Measurements from ENCODE around the gene FXYD3. TPM values are rescaled to one million over a fixed set of nuclear protein-coding genes. Genes with fewer than 3 reads are reported as not detected.

The FXYD3 gene
- total RNA-seq, 1 donor from 2014 or later, result 145 TPM

- H3K4me3 ChIP-seq, result no peak overlapping the region
- peaks cover 7% of the 10 kb centered on the region for H3K4me1 ChIP-seq
- intact Hi-C loops (cut with DNase I), result no loop called here
- no peak overlapping the region for H3K27ac ChIP-seq
- no peaks in the 10 kb centered on the region for H3K27me3 ChIP-seq
- DNase-seq (no peak), ATAC-seq (no peak)
- no peaks in the 10 kb centered on the region for H3K9me3 ChIP-seq
- H3K36me3 ChIP-seq, result peaks cover 46% of the 10 kb centered on the region
- TF ChIP-seq, protein P1, sequence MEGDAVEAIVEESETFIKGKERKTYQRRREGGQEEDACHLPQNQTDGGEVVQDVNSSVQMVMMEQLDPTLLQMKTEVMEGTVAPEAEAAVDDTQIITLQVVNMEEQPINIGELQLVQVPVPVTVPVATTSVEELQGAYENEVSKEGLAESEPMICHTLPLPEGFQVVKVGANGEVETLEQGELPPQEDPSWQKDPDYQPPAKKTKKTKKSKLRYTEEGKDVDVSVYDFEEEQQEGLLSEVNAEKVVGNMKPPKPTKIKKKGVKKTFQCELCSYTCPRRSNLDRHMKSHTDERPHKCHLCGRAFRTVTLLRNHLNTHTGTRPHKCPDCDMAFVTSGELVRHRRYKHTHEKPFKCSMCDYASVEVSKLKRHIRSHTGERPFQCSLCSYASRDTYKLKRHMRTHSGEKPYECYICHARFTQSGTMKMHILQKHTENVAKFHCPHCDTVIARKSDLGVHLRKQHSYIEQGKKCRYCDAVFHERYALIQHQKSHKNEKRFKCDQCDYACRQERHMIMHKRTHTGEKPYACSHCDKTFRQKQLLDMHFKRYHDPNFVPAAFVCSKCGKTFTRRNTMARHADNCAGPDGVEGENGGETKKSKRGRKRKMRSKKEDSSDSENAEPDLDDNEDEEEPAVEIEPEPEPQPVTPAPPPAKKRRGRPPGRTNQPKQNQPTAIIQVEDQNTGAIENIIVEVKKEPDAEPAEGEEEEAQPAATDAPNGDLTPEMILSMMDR (IDR thresholded peaks at IDR 0.05), result no peak
Measured at GRCh38 chr19:35164418-35164817, 48.8 kb downstream of the FXYD3 start.

GRCh38 chr19:35165200-35166058 lies 49.8 kb downstream of the FXYD3 start:
- H3K4me3 ChIP-seq, result no peak overlapping the region
- ATAC-seq (no peak), DNase-seq (no peak)
- no peak overlapping the region for H3K27ac ChIP-seq
- peaks cover 7% of the 10 kb centered on the region for H3K4me1 ChIP-seq
- H3K9me3 ChIP-seq, result no peaks in the 10 kb centered on the region
- intact Hi-C loops (cut with DNase I), result no loop called here
- TF ChIP-seq, protein P1 (IDR thresholded peaks at IDR 0.05), result no peak
- peaks cover 46% of the 10 kb centered on the region for H3K36me3 ChIP-seq
- H3K27me3 ChIP-seq, result no peaks in the 10 kb centered on the region

- peak; percentile 22 for DNase-seq
- intact Hi-C loops (cut with DNase I), result no loop called here
- TF ChIP-seq, protein P1 (IDR thresholded peaks at IDR 0.05), result no peak
- H3K4me3 ChIP-seq, result no peak overlapping the region
- H3K36me3 ChIP-seq, result peaks cover 40% of the 10 kb centered on the region
- H3K9me3 ChIP-seq, result no peaks in the 10 kb centered on the region
- no peak for ATAC-seq
- H3K4me1 ChIP-seq, result peaks cover 12% of the 10 kb centered on the region
- peak overlapping the region; percentile 30 for H3K27ac ChIP-seq
- H3K27me3 ChIP-seq, result no peaks in the 10 kb centered on the region
Measured at GRCh38 chr19:35166100-35167063, 50.8 kb downstream of the FXYD3 start.

- ATAC-seq (no peak), DNase-seq (peak; percentile 48)
- TF ChIP-seq, protein P1 (IDR thresholded peaks at IDR 0.05), result no peak
- Histone ChIP-seq H3K9me3 (no peaks in the 10 kb centered on the region), H3K4me1 (peaks cover 19% of the 10 kb centered on the region), H3K36me3 (peaks cover 29% of the 10 kb centered on the region), H3K4me3 (no peak overlapping the region), H3K27me3 (no peaks in the 10 kb centered on the region), H3K27ac (peak overlapping the region; percentile 30)
- intact Hi-C loops (cut with DNase I), result no loop called here
Measured at GRCh38 chr19:35167251-35168119, 51.9 kb downstream of the FXYD3 start.

- Histone ChIP-seq H3K27me3 (no peaks in the 10 kb centered on the region), H3K4me1 (peaks cover 19% of the 10 kb centered on the region), H3K4me3 (no peak overlapping the region), H3K36me3 (peaks cover 27% of the 10 kb centered on the region), H3K27ac (no peak overlapping the region), H3K9me3 (no peaks in the 10 kb centered on the region)
- TF ChIP-seq, protein P1 (IDR thresholded peaks at IDR 0.05), result no peak
- peak; percentile 30 for DNase-seq
- intact Hi-C loops (cut with DNase I), result no loop called here
- ATAC-seq, result no peak
Measured at GRCh38 chr19:35168196-35168595, 52.6 kb downstream of the FXYD3 start.

All from upper lobe of right lung (tissue), 1 donor.